GM19438 (cell line): ENCODE results near the gene FAM200B.

Experiments used
- ATAC-seq: cut with Tn5 transposase; IDR thresholded peaks from one replicate; pipeline ENCODE4 v1.9.1; 2021; ENCODE audit warnings: low read depth; ENCODE audit not compliant: unreplicated experiment

FAM200B gene

GRCh38 chr4:15681372-15682241 lies at the start of gene FAM200B:
FAM200B (plus strand) TSS chr4:15681827; CDS start chr4:15686978, 5,151 bp downstream.
- peak; percentile 93 for ATAC-seq

- no peak for ATAC-seq
Observed at GRCh38 chr4:15636818-15637217, 44.8 kb upstream of the FAM200B start.

- no peak for ATAC-seq
Observed at GRCh38 chr4:15638418-15638817, 43.2 kb upstream of the FAM200B start.

- no peak for ATAC-seq
Observed at GRCh38 chr4:15648600-15648999, 33.0 kb upstream of the FAM200B start.

- ATAC-seq = no peak
Observed at GRCh38 chr4:15649914-15650545, 31.6 kb upstream of the FAM200B start.

- ATAC-seq = no peak
Observed at GRCh38 chr4:15651676-15652075, 30.0 kb upstream of the FAM200B start.

- ATAC-seq = no peak
Observed at GRCh38 chr4:15652191-15652590, 29.4 kb upstream of the FAM200B start.

GRCh38 chr4:15652841-15653240 lies 28.8 kb upstream of the FAM200B start:
- ATAC-seq = no peak

GRCh38 chr4:15653420-15653819 lies 28.2 kb upstream of the FAM200B start:
- ATAC-seq = no peak

GRCh38 chr4:15653864-15654592 lies 27.6 kb upstream of the FAM200B start:
- ATAC-seq = peak; percentile 18

GRCh38 chr4:15654593-15655222 lies 26.9 kb upstream of the FAM200B start:
- ATAC-seq = peak; percentile 46

- peak; percentile 65 for ATAC-seq
Observed at GRCh38 chr4:15655223-15656037, 26.2 kb upstream of the FAM200B start, which contains the start of gene FBXL5. FBXL5 (minus strand) TSS chr4:15655357; CDS start chr4:15655287, 70 bp downstream.

- ATAC-seq = no peak
Observed at GRCh38 chr4:15656038-15656470, 25.6 kb upstream of the FAM200B start.

GRCh38 chr4:15657366-15657765 lies 24.3 kb upstream of the FAM200B start:
- no peak for ATAC-seq

GRCh38 chr4:15658136-15658770 lies 23.4 kb upstream of the FAM200B start:
- ATAC-seq = no peak

- no peak for ATAC-seq
Observed at GRCh38 chr4:15658781-15659180, 22.8 kb upstream of the FAM200B start.

GRCh38 chr4:15659768-15660570 lies 21.7 kb upstream of the FAM200B start:
- ATAC-seq = no peak

GRCh38 chr4:15665753-15666365 lies 15.8 kb upstream of the FAM200B start:
- no peak for ATAC-seq
